ENCODE results near the gene NKIRAS2. TPM values are rescaled to one million over a fixed set of nuclear protein-coding genes. Genes with fewer than 3 reads are reported as not detected.

Gene NKIRAS2
- total RNA-seq, 1 experiment from 2014 or later = 38.3 TPM

- Histone ChIP-seq H3K36me3 (ENCODE audit: low read depth) (peaks cover 54% of the 10 kb centered on the region), H2AFZ (no peak overlapping the region), H3K27ac (no peak overlapping the region), H3K4me2 (no peak overlapping the region), H3K9me3 (ENCODE audit: insufficient read depth, low read depth) (no peaks in the 10 kb centered on the region), H3K4me3 (no peak overlapping the region), H3K4me1 (replicated peaks; ENCODE audit: insufficient read depth) (peaks cover 34% of the 10 kb centered on the region), H3F3A (ENCODE audit: insufficient read depth, low read depth) (peaks cover 45% of the 10 kb centered on the region), H4K20me1 (ENCODE audit: insufficient read depth) (peaks cover 67% of the 10 kb centered on the region), H3K79me2 (ENCODE audit: low read depth) (no peaks in the 10 kb centered on the region), H3K9me2 (ENCODE audit: insufficient read depth) (no peaks in the 10 kb centered on the region), H3K27me3 (ENCODE audit: insufficient read depth, low read depth) (no peaks in the 10 kb centered on the region)
- intact Hi-C loops (cut with micrococcal nuclease; ENCODE audit: unreplicated experiment) = no loop called here
- TF ChIP-seq CTCF (conservative IDR thresholded peaks at IDR 0.05) (no peak), EZH2 (IDR thresholded peaks at IDR 0.05; ENCODE audit: low read depth) (no peak)
- POLR2A ChIA-PET (ENCODE audit: unreplicated experiment) = interaction anchor here (0.7 kb wide), 1 partner anchor 99 kb away, joined by 9 read pairs; no protein-coding TSS in a partner anchor
- CTCF ChIA-PET = no interaction called here
- BruUV-seq (replicated peaks) = no TSS peak
- no peak for DNase-seq
Measured at GRCh38 chr17:41988418-41988817, 31.5 kb upstream of the NKIRAS2 start.

GRCh38 chr17:41989702-41990419, 30.0 kb upstream of the NKIRAS2 start:
- Histone ChIP-seq H3K9me2 (ENCODE audit: insufficient read depth) (no peaks in the 10 kb centered on the region), H3K27ac (peak overlapping the region; percentile 32; the same call in 1 of the 2 replicates), H4K20me1 (ENCODE audit: insufficient read depth) (peaks cover 67% of the 10 kb centered on the region), H3K4me2 (peak overlapping the region; percentile 39), H3K27me3 (ENCODE audit: insufficient read depth, low read depth) (no peaks in the 10 kb centered on the region), H3K4me3 (no peak overlapping the region; the same call in 1 of the 2 replicates), H3K4me1 (replicated peaks; ENCODE audit: insufficient read depth) (peaks cover 34% of the 10 kb centered on the region), H2AFZ (no peak overlapping the region), H3K36me3 (ENCODE audit: low read depth) (peaks cover 44% of the 10 kb centered on the region), H3F3A (ENCODE audit: insufficient read depth, low read depth) (peaks cover 46% of the 10 kb centered on the region), H3K9me3 (ENCODE audit: insufficient read depth, low read depth) (no peaks in the 10 kb centered on the region), H3K79me2 (ENCODE audit: low read depth) (no peaks in the 10 kb centered on the region)
- BruUV-seq (replicated peaks) = no TSS peak
- 0 out of 2 replicates have a peak, but pooled peaks have one; percentile 12 for TF ChIP-seq CTCF (conservative IDR thresholded peaks at IDR 0.05)
- TF ChIP-seq EZH2 (IDR thresholded peaks at IDR 0.05; ENCODE audit: low read depth) = no peak
- intact Hi-C loops (cut with micrococcal nuclease; ENCODE audit: unreplicated experiment) = no loop called here
- ChIA-PET CTCF (interaction anchor here (0.7 kb wide), 1 partner anchor 23 kb away, joined by 5 read pairs; no protein-coding TSS in a partner anchor), POLR2A (ENCODE audit: unreplicated experiment) (interaction anchor here (0.6 to 0.7 kb wide), 2 partner anchors 28 to 154 kb away, joined by 3 to 5 read pairs; partner anchors contain the start of gene NT5C3B)
- peak in 1 of 2 experiments; percentile 91 for DNase-seq

- POLR2A ChIA-PET (ENCODE audit: unreplicated experiment) = no interaction called here
- no TSS peak for BruUV-seq (replicated peaks)
Measured at GRCh38 chr17:41992576-41992975, 27.3 kb upstream of the NKIRAS2 start.

More at GRCh38 chr17:41992576-41992975, 27.3 kb upstream of the NKIRAS2 start:
- Histone ChIP-seq H3F3A (ENCODE audit: insufficient read depth, low read depth) (peaks cover 44% of the 10 kb centered on the region), H3K79me2 (ENCODE audit: low read depth) (no peaks in the 10 kb centered on the region), H3K4me3 (no peak overlapping the region), H3K4me2 (no peak overlapping the region), H4K20me1 (ENCODE audit: insufficient read depth) (peaks cover 54% of the 10 kb centered on the region), H3K4me1 (replicated peaks; ENCODE audit: insufficient read depth) (peaks cover 34% of the 10 kb centered on the region), H3K27me3 (ENCODE audit: insufficient read depth, low read depth) (no peaks in the 10 kb centered on the region), H3K36me3 (ENCODE audit: low read depth) (peaks cover 40% of the 10 kb centered on the region), H3K27ac (no peak overlapping the region), H3K9me3 (ENCODE audit: insufficient read depth, low read depth) (no peaks in the 10 kb centered on the region), H2AFZ (no peak overlapping the region), H3K9me2 (ENCODE audit: insufficient read depth) (no peaks in the 10 kb centered on the region)
- CTCF ChIA-PET = no interaction called here
- no peak for DNase-seq
- TF ChIP-seq CTCF (conservative IDR thresholded peaks at IDR 0.05) (no peak), EZH2 (IDR thresholded peaks at IDR 0.05; ENCODE audit: low read depth) (no peak)
- intact Hi-C loops (cut with micrococcal nuclease; ENCODE audit: unreplicated experiment) = no loop called here
